ENCODE measurements around the gene NCAPD2. TPM values are rescaled to one million over a fixed set of nuclear protein-coding genes. Genes with fewer than 3 reads are reported as not detected.
A peak's percentile ranks its signal among the peaks of the same experiment; 100 is the strongest.

Gene NCAPD2
- total and polyA plus RNA-seq, 5 experiments from 2014 or later: 24.7 to 46.3 (median 40.4) TPM

GRCh38 chr12:6542209-6543009, 48.5 kb downstream of the NCAPD2 start:
- no peak for DNase-seq
- Mint-ChIP-seq H3K4me3 (no peak overlapping the region), H3K27ac (peak overlapping the region in 9 of 10 donors; percentile 40 to 84 (median 64)), H3K36me3 (peaks cover 0 to 44% (median 8%) of the 10 kb centered on the region in 3 donors), H3K27me3 (no peaks in the 10 kb centered on the region), H3K9me3 (no peaks in the 10 kb centered on the region), H3K4me1 (peaks cover 12 to 35% (median 28%) of the 10 kb centered on the region in 4 donors)
- peak in 1 of 2 donors; percentile 37 for ATAC-seq
- POLR2A ChIA-PET: interaction anchor here (0.6 kb wide), 1 partner anchor 16 kb away, joined by 5 read pairs; no protein-coding TSS in a partner anchor

GRCh38 chr12:6546016-6546415, 52.1 kb downstream of the NCAPD2 start:
- POLR2A ChIA-PET: interaction anchor here (0.6 to 1.7 kb wide), 3 partner anchors 10 to 62 kb away, joined by 3 to 8 read pairs (median 4); no protein-coding TSS in a partner anchor
- no peak overlapping the region for H3K4me3 Mint-ChIP-seq

GRCh38 chr12:6547566-6547965, 53.7 kb downstream of the NCAPD2 start:
- ATAC-seq (no peak), DNase-seq (no peak)
- Mint-ChIP-seq H3K36me3 (peaks cover 0 to 55% (median 4%) of the 10 kb centered on the region in 3 donors), H3K4me1 (peaks cover 14 to 25% (median 22%) of the 10 kb centered on the region in 4 donors), H3K27me3 (no peaks in the 10 kb centered on the region), H3K4me3 (no peak overlapping the region), H3K27ac (peak overlapping the region in 1 of 10 donors; percentile 80), H3K9me3 (no peaks in the 10 kb centered on the region)
- POLR2A ChIA-PET: interaction anchor here (1.7 kb wide), 1 partner anchor 12 kb away, joined by 4 read pairs; no protein-coding TSS in a partner anchor

More at GRCh38 chr12:6546016-6546415, 52.1 kb downstream of the NCAPD2 start:
- DNase-seq: no peak
- peaks cover 0 to 51% (median 4%) of the 10 kb centered on the region in 3 donors for H3K36me3 Mint-ChIP-seq
- H3K27me3 Mint-ChIP-seq: no peaks in the 10 kb centered on the region
- peak overlapping the region in 1 of 10 donors; percentile 19 for H3K27ac Mint-ChIP-seq
- ATAC-seq: no peak
- H3K9me3 Mint-ChIP-seq: no peaks in the 10 kb centered on the region
- H3K4me1 Mint-ChIP-seq: peaks cover 8 to 18% (median 13%) of the 10 kb centered on the region in 4 donors

- POLR2A ChIA-PET: interaction anchor here (1.7 kb wide), 1 partner anchor 12 kb away, joined by 4 read pairs; no protein-coding TSS in a partner anchor
- H3K4me1 Mint-ChIP-seq: peaks cover 18 to 30% (median 26%) of the 10 kb centered on the region in 4 donors
- H3K9me3 Mint-ChIP-seq: no peaks in the 10 kb centered on the region
- DNase-seq (no peak), ATAC-seq (no peak)
- peaks cover 0 to 54% (median 4%) of the 10 kb centered on the region in 3 donors for H3K36me3 Mint-ChIP-seq
- no peaks in the 10 kb centered on the region for H3K27me3 Mint-ChIP-seq
- H3K4me3 Mint-ChIP-seq: no peak overlapping the region
- peak overlapping the region in 1 of 10 donors; percentile 69 for H3K27ac Mint-ChIP-seq
These were observed 54.1 kb downstream of the NCAPD2 start for GRCh38 chr12:6547987-6548386.

- H3K27me3 Mint-ChIP-seq: no peaks in the 10 kb centered on the region
- H3K9me3 Mint-ChIP-seq: no peaks in the 10 kb centered on the region
- no peak overlapping the region for H3K4me3 Mint-ChIP-seq
- H3K4me1 Mint-ChIP-seq: peaks cover 18 to 35% (median 31%) of the 10 kb centered on the region in 4 donors
- no peak for DNase-seq
- ATAC-seq: no peak
- H3K36me3 Mint-ChIP-seq: peaks cover 0 to 54% (median 4%) of the 10 kb centered on the region in 3 donors
- H3K27ac Mint-ChIP-seq: peak overlapping the region in 2 of 10 donors; percentile 46 to 91
- POLR2A ChIA-PET: interaction anchor here (1.3 kb wide), 1 partner anchor 20 kb away, joined by 3 read pairs; the partner anchor contains the start of gene NOP2
These were observed 54.7 kb downstream of the NCAPD2 start for GRCh38 chr12:6548556-6548955.

GRCh38 chr12:6548966-6549683, 55.2 kb downstream of the NCAPD2 start:
- ATAC-seq (no peak), DNase-seq (no peak)
- POLR2A ChIA-PET: interaction anchor here (0.6 to 1.3 kb wide), 3 partner anchors 19 to 229 kb away, joined by 3 read pairs; partner anchors contain the start of gene NOP2
- no peaks in the 10 kb centered on the region for H3K9me3 Mint-ChIP-seq
- H3K4me3 Mint-ChIP-seq: peak overlapping the region in 1 of 10 donors; percentile 8
- H3K27me3 Mint-ChIP-seq: no peaks in the 10 kb centered on the region
- H3K27ac Mint-ChIP-seq: peak overlapping the region in 5 of 10 donors; percentile 1 to 91 (median 19)
- H3K36me3 Mint-ChIP-seq: peaks cover 0 to 54% (median 4%) of the 10 kb centered on the region in 3 donors
- H3K4me1 Mint-ChIP-seq: peaks cover 22 to 41% (median 37%) of the 10 kb centered on the region in 4 donors

GRCh38 chr12:6549684-6550151, 55.8 kb downstream of the NCAPD2 start:
- peaks cover 28 to 47% (median 43%) of the 10 kb centered on the region in 4 donors for H3K4me1 Mint-ChIP-seq
- peaks cover 0 to 50% (median 4%) of the 10 kb centered on the region in 3 donors for H3K36me3 Mint-ChIP-seq

GRCh38 chr12:6550294-6551062, 56.6 kb downstream of the NCAPD2 start:
- Mint-ChIP-seq H3K36me3 (peaks cover 0 to 45% (median 4%) of the 10 kb centered on the region in 3 donors), H3K27ac (peak overlapping the region in 1 of 10 donors; percentile 7), H3K27me3 (no peaks in the 10 kb centered on the region), H3K4me1 (peaks cover 33 to 53% (median 48%) of the 10 kb centered on the region in 4 donors), H3K4me3 (no peak overlapping the region), H3K9me3 (no peaks in the 10 kb centered on the region)
- DNase-seq (no peak), ATAC-seq (no peak)
- POLR2A ChIA-PET: interaction anchor here (0.5 to 1.0 kb wide), 4 partner anchors 37 to 160 kb away, joined by 3 read pairs; partner anchors contain the start of gene VAMP1

More at GRCh38 chr12:6549684-6550151, 55.8 kb downstream of the NCAPD2 start:
- Mint-ChIP-seq H3K27me3 (no peaks in the 10 kb centered on the region), H3K9me3 (no peaks in the 10 kb centered on the region), H3K27ac (peak overlapping the region in 3 of 10 donors; percentile 1 to 27 (median 17)), H3K4me3 (no peak overlapping the region)
- DNase-seq (no peak), ATAC-seq (no peak)
- POLR2A ChIA-PET: interaction anchor here (1.0 to 1.3 kb wide), 2 partner anchors 19 to 124 kb away, joined by 3 read pairs; partner anchors contain the start of gene NOP2

GRCh38 chr12:6551063-6551461, 57.2 kb downstream of the NCAPD2 start:
- no peaks in the 10 kb centered on the region for H3K27me3 Mint-ChIP-seq
- H3K27ac Mint-ChIP-seq: peak overlapping the region in 2 of 10 donors; percentile 49 to 85
- POLR2A ChIA-PET: interaction anchor here (0.5 to 1.0 kb wide), 3 partner anchors 36 to 159 kb away, joined by 3 read pairs; partner anchors contain the start of gene VAMP1
- peak overlapping the region in 1 of 10 donors; percentile 24 for H3K4me3 Mint-ChIP-seq
- H3K36me3 Mint-ChIP-seq: peaks cover 0 to 39% (median 2%) of the 10 kb centered on the region in 3 donors
- no peak for DNase-seq
- H3K9me3 Mint-ChIP-seq: no peaks in the 10 kb centered on the region
- peaks cover 33 to 53% (median 50%) of the 10 kb centered on the region in 4 donors for H3K4me1 Mint-ChIP-seq
- ATAC-seq: no peak

- peaks cover 0 to 34% (median 2%) of the 10 kb centered on the region in 3 donors for H3K36me3 Mint-ChIP-seq
- no peaks in the 10 kb centered on the region for H3K27me3 Mint-ChIP-seq
- H3K4me1 Mint-ChIP-seq: peaks cover 36 to 53% (median 53%) of the 10 kb centered on the region in 4 donors
- POLR2A ChIA-PET: interaction anchor here (0.5 to 1.0 kb wide), 3 partner anchors 36 to 159 kb away, joined by 3 read pairs; partner anchors contain the start of gene VAMP1
- ATAC-seq (no peak), DNase-seq (no peak)
- H3K27ac Mint-ChIP-seq: peak overlapping the region in 1 of 10 donors; percentile 85
- H3K4me3 Mint-ChIP-seq: peak overlapping the region in 3 of 10 donors; percentile 10 to 63 (median 24)
- H3K9me3 Mint-ChIP-seq: no peaks in the 10 kb centered on the region
These were observed 57.7 kb downstream of the NCAPD2 start for GRCh38 chr12:6551496-6552139.

- peak overlapping the region in 3 of 10 donors; percentile 25 to 75 (median 53) for H3K27ac Mint-ChIP-seq
- ATAC-seq (no peak), DNase-seq (no peak)
- peaks cover 0 to 28% (median 2%) of the 10 kb centered on the region in 3 donors for H3K36me3 Mint-ChIP-seq
- H3K9me3 Mint-ChIP-seq: no peaks in the 10 kb centered on the region
- peaks cover 38 to 53% (median 53%) of the 10 kb centered on the region in 4 donors for H3K4me1 Mint-ChIP-seq
- no peaks in the 10 kb centered on the region for H3K27me3 Mint-ChIP-seq
- POLR2A ChIA-PET: interaction anchor here (1.7 to 1.9 kb wide), 2 partner anchors 16 to 137 kb away, joined by 5 to 6 read pairs; partner anchors contain the start of gene ZNF384
- H3K4me3 Mint-ChIP-seq: peak overlapping the region in 2 of 10 donors; percentile 18 to 42
These were observed 58.2 kb downstream of the NCAPD2 start for GRCh38 chr12:6552140-6552551.
